ENCODE data around the gene DLEC1.

Gene DLEC1

GRCh38 chr3:38003371-38003816 lies 35.6 kb upstream of the DLEC1 start:
- TF ChIP-seq CTCF (conservative IDR thresholded peaks at IDR 0.05; ENCODE audit: low read depth, low read length), result peak; percentile 74
- H4K20me1 ChIP-seq (ENCODE audit: insufficient read depth), result no peaks in the 10 kb centered on the region
- H3K27me3 ChIP-seq (ENCODE audit: insufficient read depth, low read depth), result no peaks in the 10 kb centered on the region
- H3K4me3 ChIP-seq (IDR thresholded peaks at IDR 0.05; ENCODE audit: insufficient read depth, low read depth, low read length), result no peak overlapping the region
- H3K27ac ChIP-seq, result no peak overlapping the region
- no peak overlapping the region for H2AFZ ChIP-seq (ENCODE audit: low read depth)
- H3K9ac ChIP-seq, result no peak overlapping the region
- H3K4me2 ChIP-seq, result no peak overlapping the region
- H3K36me3 ChIP-seq (ENCODE audit: insufficient read depth), result no peaks in the 10 kb centered on the region
- H3K79me2 ChIP-seq (ENCODE audit: insufficient read depth, low read depth), result no peaks in the 10 kb centered on the region
- H3K4me1 ChIP-seq (ENCODE audit: low read depth, poor library complexity, severe bottlenecking), result peaks cover 2% of the 10 kb centered on the region

GRCh38 chr3:38003817-38004414 lies 35.1 kb upstream of the DLEC1 start:
- no peak overlapping the region for H3K4me2 ChIP-seq
- H3K4me1 ChIP-seq (ENCODE audit: low read depth, poor library complexity, severe bottlenecking), result no peaks in the 10 kb centered on the region
- TF ChIP-seq CTCF (conservative IDR thresholded peaks at IDR 0.05; ENCODE audit: low read depth, low read length), result no peak
- H3K36me3 ChIP-seq (ENCODE audit: insufficient read depth), result no peaks in the 10 kb centered on the region
- H3K9ac ChIP-seq, result no peak overlapping the region
- no peak overlapping the region for H2AFZ ChIP-seq (ENCODE audit: low read depth)
- no peaks in the 10 kb centered on the region for H3K79me2 ChIP-seq (ENCODE audit: insufficient read depth, low read depth)
- H4K20me1 ChIP-seq (ENCODE audit: insufficient read depth), result no peaks in the 10 kb centered on the region
- H3K27ac ChIP-seq, result no peak overlapping the region
- no peak overlapping the region for H3K4me3 ChIP-seq (IDR thresholded peaks at IDR 0.05; ENCODE audit: insufficient read depth, low read depth, low read length)
- H3K27me3 ChIP-seq (ENCODE audit: insufficient read depth, low read depth), result no peaks in the 10 kb centered on the region

GRCh38 chr3:38004415-38005075 lies 34.5 kb upstream of the DLEC1 start:
- Histone ChIP-seq H3K36me3 (ENCODE audit: insufficient read depth) (no peaks in the 10 kb centered on the region), H3K79me2 (ENCODE audit: insufficient read depth, low read depth) (no peaks in the 10 kb centered on the region), H3K9ac (no peak overlapping the region), H3K27ac (no peak overlapping the region), H2AFZ (ENCODE audit: low read depth) (no peak overlapping the region), H3K4me1 (ENCODE audit: low read depth, poor library complexity, severe bottlenecking) (no peaks in the 10 kb centered on the region), H3K4me3 (IDR thresholded peaks at IDR 0.05; ENCODE audit: insufficient read depth, low read depth, low read length) (no peak overlapping the region), H4K20me1 (ENCODE audit: insufficient read depth) (no peaks in the 10 kb centered on the region), H3K4me2 (no peak overlapping the region), H3K27me3 (ENCODE audit: insufficient read depth, low read depth) (no peaks in the 10 kb centered on the region)
- peak; percentile 60 for TF ChIP-seq CTCF (conservative IDR thresholded peaks at IDR 0.05; ENCODE audit: low read depth, low read length)

- H2AFZ ChIP-seq (ENCODE audit: low read depth), result no peak overlapping the region
- no peaks in the 10 kb centered on the region for H4K20me1 ChIP-seq (ENCODE audit: insufficient read depth)
- no peaks in the 10 kb centered on the region for H3K36me3 ChIP-seq (ENCODE audit: insufficient read depth)
- H3K4me1 ChIP-seq (ENCODE audit: low read depth, poor library complexity, severe bottlenecking), result no peaks in the 10 kb centered on the region
- H3K9ac ChIP-seq, result no peak overlapping the region
- no peak overlapping the region for H3K27ac ChIP-seq
- H3K4me3 ChIP-seq (IDR thresholded peaks at IDR 0.05; ENCODE audit: insufficient read depth, low read depth, low read length), result no peak overlapping the region
- no peaks in the 10 kb centered on the region for H3K79me2 ChIP-seq (ENCODE audit: insufficient read depth, low read depth)
- H3K4me2 ChIP-seq, result no peak overlapping the region
- no peaks in the 10 kb centered on the region for H3K27me3 ChIP-seq (ENCODE audit: insufficient read depth, low read depth)
- no peak for TF ChIP-seq CTCF (conservative IDR thresholded peaks at IDR 0.05; ENCODE audit: low read depth, low read length)
Observed at GRCh38 chr3:38005076-38006020, 33.7 kb upstream of the DLEC1 start.

Data from KMS-11 (cell line).